WTC11 (cell line): ENCODE data around the gene AKIRIN1. TPM values are rescaled to one million over a fixed set of nuclear protein-coding genes. Genes with fewer than 3 reads are reported as not detected.
A peak's percentile ranks its signal among the peaks of the same experiment; 100 is the strongest.

ENCODE experiments used
- ATAC-seq: fragments of 200-7000 bp; cut with Tn5 transposase; 2 replicates; pipeline ENCODE4 v1.10.0; 2021; ENCODE audit warnings: mild to moderate bottlenecking, moderate library complexity
- CTCF ChIA-PET: fragments of 300-600 bp; sonication (Branson Sonifier 250); formaldehyde crosslinking; loops from one replicate; lab custom pipeline; 2021; ENCODE audit warnings: antibody characterized with exemption; lab: Charles Lee
- POLR2A ChIA-PET: fragments of 350-600 bp; sonication (Branson Sonifier 250); formaldehyde crosslinking; loops from one replicate; lab custom pipeline; 2021; ENCODE audit warnings: antibody characterized with exemption; lab: Charles Lee
- DNase-seq: peaks from one replicate; pipeline ENCODE4 v3.0.0; 2021; ENCODE audit warnings: low spot score
- H3K27ac Mint-ChIP-seq: 2 replicates; pipeline ENCODE4 v1.8.0; 2021; ENCODE audit warnings: mixed read lengths
- H3K27me3 Mint-ChIP-seq: 2 replicates; pipeline ENCODE4 v1.8.0; 2021; ENCODE audit warnings: low read depth, mild to moderate bottlenecking, moderate library complexity, mixed read lengths
- H3K36me3 Mint-ChIP-seq: 2 replicates; pipeline ENCODE4 v1.8.0; 2021; ENCODE audit warnings: mixed read lengths
- H3K4me1 Mint-ChIP-seq: 2 replicates; pipeline ENCODE4 v1.8.0; 2022; ENCODE audit warnings: mixed read lengths
- H3K4me3 Mint-ChIP-seq: 2 replicates; pipeline ENCODE4 v1.8.0; 2021; ENCODE audit warnings: mild to moderate bottlenecking, moderate library complexity, mixed read lengths
- H3K9me3 Mint-ChIP-seq: 2 replicates; pipeline ENCODE4 v1.8.0; 2021; ENCODE audit warnings: mixed read lengths
- CREB1 ChIP-seq: sonication (generic); formaldehyde crosslinking; IDR thresholded peaks from 2 replicates; pipeline ENCODE4 v1.8.0; 2023; ENCODE audit warnings: mild to moderate bottlenecking, missing genetic modification reagents
- CREM ChIP-seq: sonication (generic); formaldehyde crosslinking; IDR thresholded peaks from 2 replicates; pipeline ENCODE4 v1.8.1; 2022; ENCODE audit warnings: mild to moderate bottlenecking, missing genetic modification reagents, moderate library complexity
- E2F5 ChIP-seq: sonication (generic); formaldehyde crosslinking; IDR thresholded peaks from 2 replicates; pipeline ENCODE4 v1.8.1; 2022; ENCODE audit warnings: mild to moderate bottlenecking, moderate library complexity, missing genetic modification reagents
- ELF4 ChIP-seq: sonication (generic); formaldehyde crosslinking; IDR thresholded peaks from 2 replicates; pipeline ENCODE4 v1.8.1; 2022; ENCODE audit warnings: low read depth, mild to moderate bottlenecking, moderate library complexity, missing genetic modification reagents
- ETV6 ChIP-seq: sonication (generic); formaldehyde crosslinking; IDR thresholded peaks from 2 replicates; pipeline ENCODE4 v1.8.1; 2022; ENCODE audit warnings: mild to moderate bottlenecking, missing genetic modification reagents
- FOXK1 ChIP-seq: sonication (generic); formaldehyde crosslinking; IDR thresholded peaks from 2 replicates; pipeline ENCODE4 v1.8.0; 2022; ENCODE audit warnings: mild to moderate bottlenecking, moderate library complexity, missing genetic modification reagents
- IRF1 ChIP-seq: sonication (generic); formaldehyde crosslinking; IDR thresholded peaks from 2 replicates; pipeline ENCODE4 v1.8.0; 2023; ENCODE audit warnings: missing genetic modification reagents
- IRF2 ChIP-seq: sonication (generic); formaldehyde crosslinking; IDR thresholded peaks from 2 replicates; pipeline ENCODE4 v1.8.0; 2022; ENCODE audit warnings: low read depth, missing genetic modification reagents, borderline replicate concordance
- JUN ChIP-seq: sonication (generic); formaldehyde crosslinking; IDR thresholded peaks from 2 replicates; pipeline ENCODE4 v1.8.0; 2023; ENCODE audit warnings: mild to moderate bottlenecking, missing genetic modification reagents
- MLX ChIP-seq: sonication (generic); formaldehyde crosslinking; IDR thresholded peaks from 2 replicates; pipeline ENCODE4 v1.8.1; 2023; ENCODE audit warnings: mild to moderate bottlenecking, missing genetic modification reagents, moderate library complexity
- NR2C2 ChIP-seq: sonication (generic); formaldehyde crosslinking; IDR thresholded peaks from 2 replicates; pipeline ENCODE4 v1.8.0; 2022; ENCODE audit warnings: mild to moderate bottlenecking, missing genetic modification reagents
- NR3C1 ChIP-seq: sonication (generic); formaldehyde crosslinking; conservative IDR thresholded peaks from 2 replicates; pipeline ENCODE4 v1.8.1; 2023; ENCODE audit warnings: low read depth, mild to moderate bottlenecking, missing genetic modification reagents
- SMAD4 ChIP-seq: sonication (generic); formaldehyde crosslinking; IDR thresholded peaks from 2 replicates; pipeline ENCODE4 v1.8.0; 2022; ENCODE audit warnings: mild to moderate bottlenecking, missing genetic modification reagents
- SP1 ChIP-seq: sonication (generic); formaldehyde crosslinking; conservative IDR thresholded peaks from 2 replicates; pipeline ENCODE4 v1.8.1; 2022; ENCODE audit warnings: missing genetic modification reagents
- TEAD1 ChIP-seq: sonication (generic); formaldehyde crosslinking; IDR thresholded peaks from 2 replicates; pipeline ENCODE4 v1.8.0; 2022; ENCODE audit warnings: mild to moderate bottlenecking, missing genetic modification reagents
- ZNF232 ChIP-seq: sonication (generic); formaldehyde crosslinking; IDR thresholded peaks from 2 replicates; pipeline ENCODE4 v1.8.0; 2022; ENCODE audit warnings: mild to moderate bottlenecking, missing genetic modification reagents
- ZNF396 ChIP-seq: fragments of 250-450 bp; sonication (Bioruptor Pico); IDR thresholded peaks from 2 replicates; pipeline ENCODE4 v1.8.0; 2021; ENCODE audit warnings: mild to moderate bottlenecking, moderate library complexity, borderline replicate concordance
- ZNF423 ChIP-seq: fragments of 250-450 bp; sonication (Bioruptor Pico); IDR thresholded peaks from 2 replicates; pipeline ENCODE4 v2.1.2; 2022; ENCODE audit warnings: mild to moderate bottlenecking, moderate library complexity
- total RNA-seq: library from RNA; stranded (reverse); gene quantifications from 3 replicates; pipeline ENCODE4 v1.2.3, GENCODE V29; 2021
- TF ChIP-seq, protein P1 (sequence below): sonication (generic); formaldehyde crosslinking; IDR thresholded peaks from 2 replicates; pipeline ENCODE4 v1.8.1; 2022; ENCODE audit warnings: low read depth, missing genetic modification reagents, borderline replicate concordance
- TF ChIP-seq, protein P2 (sequence below): sonication (generic); formaldehyde crosslinking; IDR thresholded peaks from 2 replicates; pipeline ENCODE4 v1.8.0; 2022; ENCODE audit warnings: mild to moderate bottlenecking, missing genetic modification reagents
- TF ChIP-seq, protein P3 (sequence below): sonication (generic); formaldehyde crosslinking; IDR thresholded peaks from 2 replicates; pipeline ENCODE4 v1.8.1; 2022; ENCODE audit warnings: missing genetic modification reagents, borderline replicate concordance
- TF ChIP-seq, protein P4 (sequence below): sonication (generic); formaldehyde crosslinking; conservative IDR thresholded peaks from 2 replicates; pipeline ENCODE4 v1.8.1; 2023; ENCODE audit warnings: mild to moderate bottlenecking, low read depth, missing genetic modification reagents, moderate library complexity
- TF ChIP-seq, protein P5 (sequence below): sonication (generic); formaldehyde crosslinking; IDR thresholded peaks from 2 replicates; pipeline ENCODE4 v1.8.0; 2022; ENCODE audit warnings: mild to moderate bottlenecking, missing genetic modification reagents

AKIRIN1 gene
- total RNA-seq, 1 experiment from 2014 or later = 183 TPM

GRCh38 chr1:38950553-38950952, 40.5 kb upstream of the AKIRIN1 start:
- ChIA-PET POLR2A (no interaction called here), CTCF (interaction anchor here (1.6 kb wide), 1 partner anchor 14 kb away, joined by 6 read pairs; no protein-coding TSS in a partner anchor)
- Mint-ChIP-seq H3K36me3 (peaks cover 16% of the 10 kb centered on the region), H3K9me3 (peaks cover 26% of the 10 kb centered on the region), H3K27me3 (no peaks in the 10 kb centered on the region), H3K4me1 (peaks cover 11% of the 10 kb centered on the region), H3K4me3 (no peak overlapping the region), H3K27ac (no peak overlapping the region)
- TF ChIP-seq, protein P1, sequence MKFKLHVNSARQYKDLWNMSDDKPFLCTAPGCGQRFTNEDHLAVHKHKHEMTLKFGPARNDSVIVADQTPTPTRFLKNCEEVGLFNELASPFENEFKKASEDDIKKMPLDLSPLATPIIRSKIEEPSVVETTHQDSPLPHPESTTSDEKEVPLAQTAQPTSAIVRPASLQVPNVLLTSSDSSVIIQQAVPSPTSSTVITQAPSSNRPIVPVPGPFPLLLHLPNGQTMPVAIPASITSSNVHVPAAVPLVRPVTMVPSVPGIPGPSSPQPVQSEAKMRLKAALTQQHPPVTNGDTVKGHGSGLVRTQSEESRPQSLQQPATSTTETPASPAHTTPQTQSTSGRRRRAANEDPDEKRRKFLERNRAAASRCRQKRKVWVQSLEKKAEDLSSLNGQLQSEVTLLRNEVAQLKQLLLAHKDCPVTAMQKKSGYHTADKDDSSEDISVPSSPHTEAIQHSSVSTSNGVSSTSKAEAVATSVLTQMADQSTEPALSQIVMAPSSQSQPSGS (CRISPR knock-in tag) = no peak
- no peak for TF ChIP-seq MLX (CRISPR knock-in tag)
- no peak for ATAC-seq
- DNase-seq = no peak

- ChIA-PET CTCF (interaction anchor here (0.6 to 1.1 kb wide), 6 partner anchors 16 to 258 kb away, joined by 3 to 4 read pairs (median 3); no protein-coding TSS in a partner anchor), POLR2A (interaction anchor here (0.6 kb wide), 2 partner anchors 42 to 74 kb away, joined by 4 read pairs; no protein-coding TSS in a partner anchor)
- no peaks in the 10 kb centered on the region for H3K27me3 Mint-ChIP-seq
- peak overlapping the region; percentile 83 for H3K27ac Mint-ChIP-seq
- H3K4me3 Mint-ChIP-seq = no peak overlapping the region
- peak; percentile 26 for DNase-seq
- ATAC-seq = peak; percentile 98
- peaks cover 11% of the 10 kb centered on the region for H3K4me1 Mint-ChIP-seq
- peaks cover 13% of the 10 kb centered on the region; the same call in 1 of the 2 replicates for H3K9me3 Mint-ChIP-seq
- peaks cover 5% of the 10 kb centered on the region; the same call in 1 of the 2 replicates for H3K36me3 Mint-ChIP-seq
- TF ChIP-seq CREM (CRISPR knock-in tag) = peak; percentile 25; the same call in 1 of the 2 replicates
- no peak for TF ChIP-seq JUN (CRISPR knock-in tag)
- TF ChIP-seq TEAD1 = peak; percentile 54; the same call in 1 of the 2 replicates
- TF ChIP-seq ZNF232 (CRISPR knock-in tag) = no peak
- TF ChIP-seq CREB1 = no peak
- peak; percentile 20; the same call in 1 of the 2 replicates for TF ChIP-seq ETV6 (CRISPR knock-in tag)
- TF ChIP-seq FOXK1 = no peak
- TF ChIP-seq NR3C1 (CRISPR knock-in tag) = no peak
- TF ChIP-seq E2F5 (CRISPR knock-in tag) = no peak
- TF ChIP-seq, protein P2, sequence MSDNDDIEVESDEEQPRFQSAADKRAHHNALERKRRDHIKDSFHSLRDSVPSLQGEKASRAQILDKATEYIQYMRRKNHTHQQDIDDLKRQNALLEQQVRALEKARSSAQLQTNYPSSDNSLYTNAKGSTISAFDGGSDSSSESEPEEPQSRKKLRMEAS = peak; percentile 59; the same call in 1 of the 2 replicates
- TF ChIP-seq IRF2 = no peak
- peak; percentile 86 for TF ChIP-seq ZNF423
- TF ChIP-seq, all 79 proteins: peak for 5
Measured at GRCh38 chr1:38953433-38953860, 37.6 kb upstream of the AKIRIN1 start.

DNA sequence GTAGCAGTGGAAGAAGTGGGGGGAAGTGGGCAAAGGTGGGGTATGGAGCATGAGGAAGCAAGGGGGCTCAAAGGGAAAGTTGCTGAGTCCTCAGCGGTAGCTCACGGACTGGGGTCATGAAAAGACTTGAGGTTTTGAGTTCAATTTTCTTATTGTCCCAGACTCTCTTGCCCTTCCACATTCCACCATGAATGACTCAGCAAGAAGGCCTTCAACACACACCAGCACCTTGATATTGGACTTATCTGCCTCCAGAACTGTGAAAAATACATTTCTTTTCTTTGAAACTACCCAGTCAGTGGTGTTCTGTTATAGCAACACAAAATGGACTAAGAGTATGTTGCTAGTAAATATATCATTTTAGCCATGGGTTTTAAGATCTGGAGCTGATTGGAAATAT, 32.1 kb upstream of the AKIRIN1 start:
- H3K27ac Mint-ChIP-seq = no peak overlapping the region
- ChIA-PET CTCF (interaction anchor here (0.6 to 1.3 kb wide), 3 partner anchors 25 to 140 kb away, joined by 3 to 6 read pairs (median 4); no protein-coding TSS in a partner anchor), POLR2A (interaction anchor here (0.7 kb wide), 1 partner anchor 140 kb away, joined by 4 read pairs; no protein-coding TSS in a partner anchor)
- peaks cover 3% of the 10 kb centered on the region; the same call in 1 of the 2 replicates for H3K36me3 Mint-ChIP-seq
- DNase-seq = no peak
- H3K9me3 Mint-ChIP-seq = no peaks in the 10 kb centered on the region
- H3K4me3 Mint-ChIP-seq = no peak overlapping the region
- H3K27me3 Mint-ChIP-seq = no peaks in the 10 kb centered on the region
- no peak for ATAC-seq
- peaks cover 4% of the 10 kb centered on the region; the same call in 1 of the 2 replicates for H3K4me1 Mint-ChIP-seq
- TF ChIP-seq, protein P3, sequence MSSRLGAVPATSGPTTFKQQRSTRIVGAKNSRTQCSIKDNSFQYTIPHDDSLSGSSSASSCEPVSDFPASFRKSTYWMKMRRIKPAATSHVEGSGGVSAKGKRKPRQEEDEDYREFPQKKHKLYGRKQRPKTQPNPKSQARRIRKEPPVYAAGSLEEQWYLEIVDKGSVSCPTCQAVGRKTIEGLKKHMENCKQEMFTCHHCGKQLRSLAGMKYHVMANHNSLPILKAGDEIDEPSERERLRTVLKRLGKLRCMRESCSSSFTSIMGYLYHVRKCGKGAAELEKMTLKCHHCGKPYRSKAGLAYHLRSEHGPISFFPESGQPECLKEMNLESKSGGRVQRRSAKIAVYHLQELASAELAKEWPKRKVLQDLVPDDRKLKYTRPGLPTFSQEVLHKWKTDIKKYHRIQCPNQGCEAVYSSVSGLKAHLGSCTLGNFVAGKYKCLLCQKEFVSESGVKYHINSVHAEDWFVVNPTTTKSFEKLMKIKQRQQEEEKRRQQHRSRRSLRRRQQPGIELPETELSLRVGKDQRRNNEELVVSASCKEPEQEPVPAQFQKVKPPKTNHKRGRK (CRISPR knock-in tag) = no peak
- TF ChIP-seq IRF1 (no peak), ZNF423 (no peak), NR2C2 (CRISPR knock-in tag) (no peak), ZNF396 (no peak), ETV6 (CRISPR knock-in tag) (no peak), CREB1 (no peak), SMAD4 (no peak), SP1 (CRISPR knock-in tag) (no peak), ELF4 (CRISPR knock-in tag) (no peak)
- TF ChIP-seq, protein P4, sequence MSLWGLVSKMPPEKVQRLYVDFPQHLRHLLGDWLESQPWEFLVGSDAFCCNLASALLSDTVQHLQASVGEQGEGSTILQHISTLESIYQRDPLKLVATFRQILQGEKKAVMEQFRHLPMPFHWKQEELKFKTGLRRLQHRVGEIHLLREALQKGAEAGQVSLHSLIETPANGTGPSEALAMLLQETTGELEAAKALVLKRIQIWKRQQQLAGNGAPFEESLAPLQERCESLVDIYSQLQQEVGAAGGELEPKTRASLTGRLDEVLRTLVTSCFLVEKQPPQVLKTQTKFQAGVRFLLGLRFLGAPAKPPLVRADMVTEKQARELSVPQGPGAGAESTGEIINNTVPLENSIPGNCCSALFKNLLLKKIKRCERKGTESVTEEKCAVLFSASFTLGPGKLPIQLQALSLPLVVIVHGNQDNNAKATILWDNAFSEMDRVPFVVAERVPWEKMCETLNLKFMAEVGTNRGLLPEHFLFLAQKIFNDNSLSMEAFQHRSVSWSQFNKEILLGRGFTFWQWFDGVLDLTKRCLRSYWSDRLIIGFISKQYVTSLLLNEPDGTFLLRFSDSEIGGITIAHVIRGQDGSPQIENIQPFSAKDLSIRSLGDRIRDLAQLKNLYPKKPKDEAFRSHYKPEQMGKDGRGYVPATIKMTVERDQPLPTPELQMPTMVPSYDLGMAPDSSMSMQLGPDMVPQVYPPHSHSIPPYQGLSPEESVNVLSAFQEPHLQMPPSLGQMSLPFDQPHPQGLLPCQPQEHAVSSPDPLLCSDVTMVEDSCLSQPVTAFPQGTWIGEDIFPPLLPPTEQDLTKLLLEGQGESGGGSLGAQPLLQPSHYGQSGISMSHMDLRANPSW = no peak
- TF ChIP-seq, protein P5, sequence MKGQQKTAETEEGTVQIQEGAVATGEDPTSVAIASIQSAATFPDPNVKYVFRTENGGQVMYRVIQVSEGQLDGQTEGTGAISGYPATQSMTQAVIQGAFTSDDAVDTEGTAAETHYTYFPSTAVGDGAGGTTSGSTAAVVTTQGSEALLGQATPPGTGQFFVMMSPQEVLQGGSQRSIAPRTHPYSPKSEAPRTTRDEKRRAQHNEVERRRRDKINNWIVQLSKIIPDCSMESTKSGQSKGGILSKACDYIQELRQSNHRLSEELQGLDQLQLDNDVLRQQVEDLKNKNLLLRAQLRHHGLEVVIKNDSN (CRISPR knock-in tag) = no peak
